Smooth muscle cell of the brain vasculature (primary cell): Measurements from ENCODE around the gene EMD.
A peak's percentile ranks its signal among the peaks of the same experiment; 100 is the strongest.
"Not testable (repeated sequence)": the region's sequence is repeated elsewhere in the genome, so short reads cannot be mapped to it uniquely, and the experiment has no call there.

ENCODE experiments used
- DNase-seq: peaks from one replicate; pipeline ENCODE4 v3.0.0-alpha.2; 2012; ENCODE audit warnings: low read depth, low spot score

EMD gene

DNA sequence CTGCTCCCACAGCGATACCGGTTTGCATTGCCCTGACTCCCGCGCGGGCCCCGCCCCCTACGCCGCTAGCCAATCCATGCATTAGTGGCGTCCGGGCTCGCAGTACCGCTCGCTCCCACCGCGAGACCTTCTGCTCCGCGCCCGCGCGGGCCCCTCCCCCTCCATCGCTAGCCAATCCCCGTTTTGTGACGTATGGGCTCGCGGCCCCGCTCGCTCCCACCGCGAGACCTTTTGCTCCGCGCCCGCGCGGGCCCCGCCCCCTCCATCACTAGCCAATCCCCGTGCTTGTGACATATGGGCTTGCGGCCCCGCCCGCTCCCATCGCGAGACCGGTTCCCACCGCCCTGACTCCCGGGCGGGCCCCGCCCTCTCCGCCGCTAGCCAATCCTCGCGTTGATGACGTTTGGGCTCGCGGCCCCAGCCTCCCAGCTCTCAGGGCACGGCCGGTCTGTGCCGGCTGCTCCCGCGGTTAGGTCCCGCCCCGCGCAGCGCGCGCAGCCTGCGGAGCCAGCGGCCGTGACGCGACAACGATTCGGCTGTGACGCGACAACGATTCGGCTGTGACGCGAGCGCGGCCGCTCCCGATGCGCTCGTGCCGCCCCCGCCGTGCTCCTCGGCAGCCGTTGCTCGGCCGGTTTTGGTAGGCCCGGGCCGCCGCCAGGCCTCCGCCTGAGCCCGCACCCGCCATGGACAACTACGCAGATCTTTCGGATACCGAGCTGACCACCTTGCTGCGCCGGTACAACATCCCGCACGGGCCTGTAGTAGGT is at the start of gene EMD:
Gene EMD (plus strand): TSS at position 497 of the 770 bp plus-strand sequence. CDS start 190 bp downstream, at position 687.
- peak; percentile 88 for DNase-seq

- no peak for DNase-seq
Measured at GRCh38 chrX:154332561-154332960, 46.5 kb upstream of the EMD start.

- no peak for DNase-seq
Measured at GRCh38 chrX:154333116-154333515, 46.0 kb upstream of the EMD start.

DNA sequence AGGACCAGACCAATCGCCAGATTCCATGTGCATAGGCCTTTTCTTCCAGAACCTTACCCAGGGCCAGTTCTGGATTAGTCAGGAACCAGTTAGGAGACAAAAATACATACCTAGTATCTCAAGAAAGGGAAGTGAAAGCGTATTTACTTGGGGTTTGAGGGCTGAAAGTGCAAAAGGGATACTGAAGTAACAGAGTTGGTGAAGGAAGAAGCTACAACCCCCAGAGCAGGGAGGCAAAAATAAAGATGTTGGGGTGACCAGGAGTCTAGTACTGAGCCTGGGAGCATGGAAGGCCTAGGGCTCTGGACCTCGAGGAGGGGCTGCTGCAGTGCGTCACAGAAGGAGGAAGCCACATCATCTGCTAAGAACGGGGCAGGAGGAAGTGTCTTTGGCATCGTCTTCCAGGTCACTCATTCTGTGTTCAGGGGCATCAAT is 45.2 kb upstream of the EMD start:
- no peak for DNase-seq

- DNase-seq, result no peak
Measured at GRCh38 chrX:154334496-154334895, 44.6 kb upstream of the EMD start.

DNA sequence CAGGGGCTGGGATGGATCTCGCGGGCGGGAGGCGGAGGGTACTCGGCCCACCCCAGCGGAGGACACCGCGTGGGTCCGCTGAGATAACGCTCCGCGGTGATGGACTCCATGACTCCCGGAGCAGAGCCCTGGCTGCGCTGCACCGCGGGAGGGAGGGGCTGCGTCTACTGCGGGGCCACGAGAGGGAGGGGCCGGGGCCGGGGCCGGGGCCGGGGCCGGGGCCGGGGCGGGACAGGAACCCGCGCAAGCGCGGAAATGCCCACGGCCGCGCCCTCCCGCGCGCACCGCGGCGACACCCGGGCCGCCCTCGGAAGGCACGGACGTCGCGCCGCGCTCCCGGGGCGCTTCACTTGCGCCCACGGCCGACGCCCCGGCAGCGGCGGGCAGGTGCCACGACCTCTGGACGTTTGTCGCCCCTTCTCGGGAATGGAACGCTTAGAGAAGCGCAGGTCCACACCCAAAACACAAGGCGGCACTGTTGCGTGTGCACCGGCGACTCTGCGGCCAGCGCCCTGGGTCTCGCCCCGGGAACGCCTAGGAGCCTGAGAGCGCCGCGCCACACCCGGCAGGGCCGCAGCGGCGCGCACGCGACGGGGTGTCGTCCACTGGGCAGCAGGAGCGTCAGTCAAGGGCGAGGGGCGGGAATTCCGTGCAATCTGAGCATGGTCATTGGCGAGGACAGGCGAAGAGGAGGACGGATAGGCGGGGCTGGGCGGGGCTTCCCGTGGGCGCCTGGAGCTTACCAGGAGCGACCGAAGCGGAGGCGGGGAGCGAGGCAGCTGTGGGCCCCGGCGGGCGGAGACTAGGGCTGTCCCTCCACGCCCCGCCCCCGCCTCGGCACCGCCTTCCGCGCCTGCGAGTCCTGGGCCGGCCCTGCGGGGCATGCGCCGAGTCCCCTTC is 37.4 kb upstream of the EMD start:
- not testable (repeated sequence) for DNase-seq

GRCh38 chrX:154343063-154343462 is 36.0 kb upstream of the EMD start:
- DNase-seq, result not testable (repeated sequence)

- DNase-seq, result not testable (repeated sequence)
Measured at GRCh38 chrX:154343620-154344019, 35.5 kb upstream of the EMD start.

- DNase-seq, result no peak
Measured at GRCh38 chrX:154348114-154348531, 31.0 kb upstream of the EMD start.

- no peak for DNase-seq
Measured at GRCh38 chrX:154348646-154349358, 30.3 kb upstream of the EMD start.

GRCh38 chrX:154349359-154349935 is 29.6 kb upstream of the EMD start:
- no peak for DNase-seq

DNA sequence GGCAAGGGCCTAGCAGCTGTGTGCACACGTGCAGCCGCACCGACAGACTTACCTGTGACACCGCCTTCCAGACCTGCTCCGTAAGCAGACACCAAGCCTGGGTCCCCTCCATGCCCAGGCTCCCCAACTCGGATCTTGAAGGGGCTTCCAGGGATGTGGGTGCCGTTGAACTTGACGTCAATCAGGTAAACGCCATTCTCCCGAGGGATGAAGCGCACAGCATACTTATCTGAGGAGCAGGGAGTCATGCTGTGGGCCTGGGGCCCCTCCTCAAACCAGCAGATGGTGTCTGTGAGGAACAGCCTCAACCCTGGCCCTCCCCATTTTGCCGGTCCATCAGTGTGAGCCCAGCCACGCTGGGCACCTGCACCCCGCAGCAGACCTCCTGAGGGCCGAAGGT is 29.1 kb upstream of the EMD start:
- no peak for DNase-seq

- DNase-seq, result no peak
Measured at GRCh38 chrX:154350429-154351182, 28.5 kb upstream of the EMD start.

GRCh38 chrX:154351183-154352011 is 27.7 kb upstream of the EMD start:
- DNase-seq, result no peak

DNA sequence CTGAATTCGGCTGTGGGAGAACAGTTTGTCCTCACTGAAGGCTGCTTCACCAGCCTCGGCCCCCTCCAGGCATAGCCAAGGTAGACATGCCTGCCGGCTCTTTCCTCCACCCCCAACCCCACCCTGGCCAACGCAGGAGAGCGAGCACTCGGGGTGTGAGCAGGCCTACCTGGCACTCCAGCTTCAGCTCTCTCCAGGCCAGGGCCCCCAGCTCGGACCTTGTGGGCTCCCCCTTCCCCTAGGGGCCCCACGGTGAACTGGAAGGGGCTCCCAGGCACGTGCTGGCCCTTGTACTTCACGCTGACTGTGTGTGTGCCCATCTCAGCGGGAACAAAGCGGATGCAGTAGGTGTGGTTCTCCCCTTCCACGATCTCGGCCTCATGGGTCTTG is 27.1 kb upstream of the EMD start:
- DNase-seq, result no peak

- no peak for DNase-seq
Measured at GRCh38 chrX:154352466-154352865, 26.6 kb upstream of the EMD start.

GRCh38 chrX:154353172-154353843 is 25.8 kb upstream of the EMD start:
- DNase-seq, result no peak

DNA sequence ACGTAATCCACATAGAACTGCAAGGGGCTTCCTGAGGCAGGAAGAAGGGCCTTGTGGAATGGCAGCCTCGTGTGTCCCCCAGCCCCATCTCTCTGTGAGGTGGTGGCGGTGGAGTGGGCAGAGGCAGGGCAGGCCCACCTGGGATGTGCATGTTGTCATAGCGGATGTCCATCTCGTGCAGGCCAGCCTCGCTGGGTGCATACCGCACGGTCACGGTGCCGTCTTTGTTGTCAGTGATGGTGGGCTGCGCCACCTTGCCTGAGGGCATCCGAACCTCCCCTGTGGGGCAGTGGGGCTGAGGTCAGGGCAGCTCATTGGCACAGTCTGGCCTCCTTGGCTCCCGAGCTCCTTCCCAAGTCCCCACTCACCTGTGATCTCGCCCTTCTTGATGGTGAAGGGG is 25.1 kb upstream of the EMD start:
- DNase-seq, result no peak

- no peak for DNase-seq
Measured at GRCh38 chrX:154354516-154354915, 24.6 kb upstream of the EMD start.
